H1 (cell line): ENCODE measurements around the gene CEACAM16. TPM values are rescaled to one million over a fixed set of nuclear protein-coding genes. Genes with fewer than 3 reads are reported as not detected.

ENCODE experiments used
- CTCF ChIA-PET: fragments of 300-600 bp; sonication (Branson Sonifier 250); formaldehyde crosslinking; loops from one replicate; lab custom pipeline; 2021; ENCODE audit not compliant: partially characterized antibody; lab: Charles Lee
- POLR2A ChIA-PET: fragments of 300-600 bp; sonication (Branson Sonifier 250); formaldehyde crosslinking; loops from one replicate; lab custom pipeline; 2021; ENCODE audit warnings: inconsistent platforms; ENCODE audit not compliant: partially characterized antibody; lab: Charles Lee
- DNase-seq, 2 experiments: peaks; one replicate each; pipeline versions ENCODE4 v3.0.0 to v3.0.0-alpha.2; 2010 to 2022; ENCODE audit warnings: low spot score in 2 of 2, low read depth in 1 of 2, mixed read lengths in 1 of 2
- FAIRE-seq: peaks from 2 replicates; lab custom pipeline; 2011; peaks lifted over from hg19 to GRCh38; lab: Jason Lieb, UNC
- H2AFZ ChIP-seq: 2 replicates; pipeline ENCODE4 v1.8.1; 2012; ENCODE audit warnings: low read length, inconsistent platforms
- H2AK5ac ChIP-seq: 2 replicates; pipeline ENCODE4 v1.6.1; 2013; ENCODE audit warnings: low read depth, low read length
- H2BK120ac ChIP-seq: replicated peaks from 2 replicates; pipeline ENCODE3; 2013; ENCODE audit warnings: low read depth, low read length, inconsistent platforms
- H2BK12ac ChIP-seq: 2 replicates; pipeline ENCODE4 v1.6.1; 2013; ENCODE audit warnings: low read depth, low read length
- H2BK15ac ChIP-seq: 2 replicates; pipeline ENCODE4 v1.6.1; 2013; ENCODE audit warnings: low read length
- H2BK20ac ChIP-seq: 2 replicates; pipeline ENCODE4 v1.6.1; 2013; ENCODE audit warnings: low read length
- H2BK5ac ChIP-seq: 2 replicates; pipeline ENCODE4 v1.6.1; 2013; ENCODE audit warnings: low read depth, low read length
- H3K14ac ChIP-seq: 2 replicates; pipeline ENCODE4 v1.6.1; 2013; ENCODE audit warnings: inconsistent platforms; ENCODE audit not compliant: insufficient read length
- H3K18ac ChIP-seq: 2 replicates; pipeline ENCODE4 v1.6.1; 2013; ENCODE audit warnings: low read length; ENCODE audit errors: extremely low read depth
- H3K23ac ChIP-seq: 2 replicates; pipeline ENCODE4 v1.6.1; 2013; ENCODE audit warnings: inconsistent platforms; ENCODE audit not compliant: insufficient read length
- H3K23me2 ChIP-seq: 2 replicates; pipeline ENCODE4 v1.6.1; 2013; ENCODE audit warnings: low read depth, low read length
- H3K27ac ChIP-seq: 2 replicates; pipeline ENCODE4 v1.6.1; 2011; ENCODE audit warnings: low read depth, low read length, inconsistent platforms
- H3K27me3 ChIP-seq, 4 experiments: replicated peaks in 1 of 4; 1 replicate in 1 of 4; 2 replicates in 3 of 4; pipeline versions ENCODE4 v1.6.1 to v1.8.1; 2011 to 2013; ENCODE audit warnings: low read length in 3 of 4, mild to moderate bottlenecking in 3 of 4, inconsistent platforms in 2 of 4, mixed read lengths in 2 of 4, moderate library complexity in 1 of 4; ENCODE audit not compliant: control insufficient read depth in 3 of 4, insufficient read depth in 3 of 4; ENCODE audit errors: extremely low read depth in 1 of 4
- H3K36me3 ChIP-seq, 4 experiments: 2 replicates each; pipeline versions ENCODE4 v1.6.1 to v1.8.1; 2011 to 2013; ENCODE audit warnings: mild to moderate bottlenecking in 4 of 4, low read length in 3 of 4, moderate library complexity in 2 of 4, control low read depth in 1 of 4, inconsistent platforms in 1 of 4; ENCODE audit not compliant: insufficient read depth in 4 of 4, control insufficient read depth in 2 of 4
- H3K4ac ChIP-seq: replicated peaks from 2 replicates; pipeline ENCODE3; 2013; ENCODE audit warnings: low read length, low read depth, mixed read lengths, inconsistent platforms; ENCODE audit not compliant: insufficient read length
- H3K4me1 ChIP-seq, 4 experiments: replicated peaks in 1 of 4; 1 replicate in 1 of 4; 2 replicates in 3 of 4; pipeline versions ENCODE4 v1.6.1 to v1.8.1; 2011 to 2013; ENCODE audit warnings: low read length in 3 of 4, inconsistent platforms in 2 of 4, mixed read lengths in 1 of 4; ENCODE audit not compliant: insufficient read depth in 4 of 4, control insufficient read depth in 3 of 4
- H3K4me2 ChIP-seq, 2 experiments: 2 replicates each; pipeline versions ENCODE4 v1.6.1 to v1.8.1; 2011 to 2013; ENCODE audit warnings: low read depth in 2 of 2, low read length in 2 of 2, control low read depth in 1 of 2, inconsistent platforms in 1 of 2, mild to moderate bottlenecking in 1 of 2; ENCODE audit not compliant: insufficient read depth in 1 of 2
- H3K4me3 ChIP-seq, 4 experiments: fragments of 200-600, 300-600 bp in 1 of 4; sonication (generic), shearing (Covaris generic), sonication (Bioruptor Twin) in 1 of 4; 2 replicates each; pipeline versions ENCODE4 v1.5.1 to v1.8.1; 2011 to 2016; ENCODE audit warnings: low read length in 4 of 4, low read depth in 3 of 4, control low read depth in 2 of 4, inconsistent platforms in 2 of 4, mild to moderate bottlenecking in 2 of 4, mixed read lengths in 1 of 4, moderate library complexity in 1 of 4; ENCODE audit not compliant: insufficient read depth in 2 of 4; ENCODE audit errors: extremely low read depth in 1 of 4
- H3K56ac ChIP-seq: replicated peaks from 2 replicates; pipeline ENCODE3; 2013; ENCODE audit warnings: low read depth, mild to moderate bottlenecking, mixed read lengths, low read length, inconsistent platforms; ENCODE audit not compliant: insufficient read length
- H3K79me1 ChIP-seq: 2 replicates; pipeline ENCODE4 v1.6.1; 2013; ENCODE audit warnings: low read depth, low read length, control low read depth
- H3K79me2 ChIP-seq, 2 experiments: 2 replicates each; pipeline versions ENCODE4 v1.6.1 to v1.8.1; 2012 to 2013; ENCODE audit warnings: low read length in 2 of 2, mild to moderate bottlenecking in 2 of 2, inconsistent platforms in 1 of 2; ENCODE audit not compliant: insufficient read depth in 2 of 2, control insufficient read depth in 1 of 2
- H3K9ac ChIP-seq, 4 experiments: replicated peaks in 1 of 4; 1 replicate in 1 of 4; 2 replicates in 3 of 4; pipeline versions ENCODE4 v1.6.1 to v1.8.1; 2011 to 2013; ENCODE audit warnings: low read depth in 3 of 4, low read length in 3 of 4, control low read depth in 2 of 4, mild to moderate bottlenecking in 2 of 4, moderate library complexity in 2 of 4, inconsistent platforms in 1 of 4; ENCODE audit errors: extremely low read depth in 1 of 4
- H3K9me3 ChIP-seq, 2 experiments: 2 replicates each; pipeline versions ENCODE4 v1.6.1 to v1.8.1; 2012 to 2013; ENCODE audit warnings: mild to moderate bottlenecking in 2 of 2, moderate library complexity in 2 of 2, control low read depth in 1 of 2, inconsistent platforms in 1 of 2, low read depth in 1 of 2, low read length in 1 of 2, mixed read lengths in 1 of 2; ENCODE audit not compliant: insufficient read depth in 2 of 2
- H4K20me1 ChIP-seq, 2 experiments: replicated peaks in 1 of 2; 2 replicates each; pipeline versions ENCODE3 to v1.8.1; 2011 to 2013; ENCODE audit warnings: inconsistent platforms in 2 of 2, low read length in 2 of 2, mild to moderate bottlenecking in 1 of 2; ENCODE audit not compliant: insufficient read depth in 2 of 2, control insufficient read depth in 1 of 2
- H4K5ac ChIP-seq: 2 replicates; pipeline ENCODE4 v1.6.1; 2013; ENCODE audit warnings: low read length, low read depth, mixed read lengths, inconsistent platforms; ENCODE audit not compliant: insufficient read length
- H4K8ac ChIP-seq: 2 replicates; pipeline ENCODE4 v1.8.0; 2013; ENCODE audit warnings: mild to moderate bottlenecking, moderate library complexity, low read length, inconsistent platforms; ENCODE audit not compliant: insufficient read depth; ENCODE audit errors: extremely low read depth
- H4K91ac ChIP-seq: replicated peaks from 2 replicates; pipeline ENCODE3; 2013; ENCODE audit warnings: low read length, mixed read lengths, inconsistent platforms; ENCODE audit not compliant: insufficient read length
- ATF3 ChIP-seq: IDR thresholded peaks from 2 replicates; pipeline ENCODE4 v1.6.1; 2011; ENCODE audit warnings: low read depth, mild to moderate bottlenecking, low read length; ENCODE audit not compliant: insufficient read depth
- BRCA1 ChIP-seq: IDR thresholded peaks from 2 replicates; pipeline ENCODE4 v1.6.1; 2012; ENCODE audit warnings: low read depth, low read length, improper control_type of control experiment
- CBX8 ChIP-seq: fragments of 300-800, 300-1000 bp; sonication (generic); IDR thresholded peaks from 2 replicates; pipeline ENCODE4 v1.7.1; 2016; ENCODE audit warnings: low read depth, low read length, borderline replicate concordance
- NRF1 ChIP-seq: IDR thresholded peaks from 2 replicates; pipeline ENCODE4 v1.6.1; 2011; ENCODE audit warnings: mild to moderate bottlenecking, low read depth, low read length, improper control_type of control experiment
- RFX5 ChIP-seq: IDR thresholded peaks from 2 replicates; pipeline ENCODE4 v1.6.1; 2011; ENCODE audit warnings: low read depth, low read length, improper control_type of control experiment, borderline replicate concordance
- SAP30 ChIP-seq: fragments of 300-600 bp; sonication (generic); IDR thresholded peaks from 2 replicates; pipeline ENCODE4 v1.7.1; 2012; ENCODE audit warnings: low read length, moderate library complexity, mild to moderate bottlenecking, inconsistent platforms; ENCODE audit not compliant: insufficient read depth, insufficient replicate concordance
- TBP ChIP-seq: IDR thresholded peaks from 2 replicates; pipeline ENCODE4 v1.6.1; 2011; ENCODE audit warnings: low read depth, low read length, improper control_type of control experiment
- TCF12 ChIP-seq: IDR thresholded peaks from 2 replicates; pipeline ENCODE4 v1.6.1; 2011; ENCODE audit warnings: low read depth, mild to moderate bottlenecking, low read length
- WGBS, 2 experiments: shearing (Covaris generic) in 1 of 2; methylation state at CpG; one replicate each; pipeline versions ENCODE4 v1.1.6 to v1.1.7; 2013 to 2015; ENCODE audit warnings: low lambda C conversion rate in 2 of 2, mixed read lengths in 2 of 2, inconsistent platforms in 1 of 2, low coverage in 1 of 2, missing lambda C conversion rate in 1 of 2; ENCODE audit not compliant: insufficient replicate concordance in 2 of 2, insufficient coverage in 1 of 2, insufficient read length in 1 of 2; ENCODE audit errors: extremely low coverage in 1 of 2, missing lambda C conversion rate in 1 of 2; 5-methylcytosine and 5-hydroxymethylcytosine counted together
- polyA plus RNA-seq, 7 experiments: library from polyadenylated mRNA; depleted of rRNA in 3 of 7; stranded (reverse) in 5 of 7; unstranded in 2 of 7; fragments of >200 nt in 5 of 7; fragments of 200-250 nt in 2 of 7; gene quantifications; 1 replicate in 5 of 7; 2 replicates in 1 of 7; 4 replicates in 1 of 7; pipeline versions ENCODE4 v1.2.1 to v1.2.3, GENCODE V29; 2011 to 2013; ENCODE audit warnings: missing spikeins in 2 of 7, mixed read lengths in 2 of 7
- total RNA-seq: library from RNA; stranded (reverse); fragmentation: NEBNext Ultra II Directional; extraction: Animal tissue kit (Norgen Biotek cat#: 25700); gene quantifications from 2 replicates; pipeline ENCODE4 v1.2.1, GENCODE V29; 2021

The CEACAM16 gene
- total and polyA plus RNA-seq, 2 of the 8 experiments (the other 6 are each of a cell fraction or from before 2014, with no cell fraction given) = not detected

GRCh38 chr19:44707794-44708193, 8.8 kb downstream of the CEACAM16 start:
- ChIA-PET POLR2A (interaction anchor here (1.3 kb wide), 1 partner anchor 379 kb away, joined by 3 read pairs; no protein-coding TSS in a partner anchor), CTCF (interaction anchor here (0.8 to 1.3 kb wide), 3 partner anchors 17 to 65 kb away, joined by 3 to 4 read pairs (median 3); no protein-coding TSS in a partner anchor)
- Histone ChIP-seq H3K56ac (no peak overlapping the region), H3K27ac (no peak overlapping the region), H3K9ac (no peak overlapping the region), H3K36me3 (no peaks in the 10 kb centered on the region), H2BK120ac (no peak overlapping the region), H3K4me3 (no peak overlapping the region), H3K79me2 (no peaks in the 10 kb centered on the region), H2BK20ac (no peak overlapping the region), H3K23ac (no peak overlapping the region), H2BK5ac (no peak overlapping the region), H4K8ac (no peak overlapping the region), H3K9me3 (no peaks in the 10 kb centered on the region), H3K23me2 (no peaks in the 10 kb centered on the region; the same call in 1 of the 2 replicates), H3K27me3 (0 out of 7 replicates have a peak, but pooled peaks cover 0 to 2% (median 0%) of the 10 kb centered on the region in 4 experiments), H3K4me1 (no peaks in the 10 kb centered on the region; a peak in 1 of 7 replicates), H3K14ac (no peak overlapping the region), H4K91ac (peak overlapping the region; percentile 40), H2BK15ac (no peak overlapping the region; the same call in 1 of the 2 replicates), H2AFZ (no peak overlapping the region), H3K4me2 (no peak overlapping the region), H4K20me1 (no peaks in the 10 kb centered on the region), H4K5ac (no peak overlapping the region), H2BK12ac (0 out of 2 replicates have a peak overlapping the region, but pooled peaks have one; percentile 17), H2AK5ac (0 out of 2 replicates have a peak overlapping the region, but pooled peaks have one; percentile 40), H3K4ac (no peak overlapping the region), H3K18ac (no peak overlapping the region), H3K79me1 (no peaks in the 10 kb centered on the region)
- 94% methylated on average over 14 of the region's 20 CpGs; no CpG with 5 or more reads in 1 of the 2 experiments for WGBS, 2 experiments
- DNase-seq (no peak), FAIRE-seq (no peak)
- TF ChIP-seq CBX8 = no peak
- TF ChIP-seq TBP = no peak
- no peak for TF ChIP-seq NRF1
- no peak for TF ChIP-seq BRCA1
- no peak for TF ChIP-seq SAP30
- no peak for TF ChIP-seq RFX5
- TF ChIP-seq TCF12 = no peak
- no peak for TF ChIP-seq ATF3
